ENCODE measurements around the gene VSIR.
A peak's percentile ranks its signal among the peaks of the same experiment; 100 is the strongest.

Gene VSIR

GRCh38 chr10:71727738-71728737, 45.3 kb downstream of the VSIR start:
- no peak for DNase-seq (ENCODE audit: low read depth in 2 of 2)

DNA sequence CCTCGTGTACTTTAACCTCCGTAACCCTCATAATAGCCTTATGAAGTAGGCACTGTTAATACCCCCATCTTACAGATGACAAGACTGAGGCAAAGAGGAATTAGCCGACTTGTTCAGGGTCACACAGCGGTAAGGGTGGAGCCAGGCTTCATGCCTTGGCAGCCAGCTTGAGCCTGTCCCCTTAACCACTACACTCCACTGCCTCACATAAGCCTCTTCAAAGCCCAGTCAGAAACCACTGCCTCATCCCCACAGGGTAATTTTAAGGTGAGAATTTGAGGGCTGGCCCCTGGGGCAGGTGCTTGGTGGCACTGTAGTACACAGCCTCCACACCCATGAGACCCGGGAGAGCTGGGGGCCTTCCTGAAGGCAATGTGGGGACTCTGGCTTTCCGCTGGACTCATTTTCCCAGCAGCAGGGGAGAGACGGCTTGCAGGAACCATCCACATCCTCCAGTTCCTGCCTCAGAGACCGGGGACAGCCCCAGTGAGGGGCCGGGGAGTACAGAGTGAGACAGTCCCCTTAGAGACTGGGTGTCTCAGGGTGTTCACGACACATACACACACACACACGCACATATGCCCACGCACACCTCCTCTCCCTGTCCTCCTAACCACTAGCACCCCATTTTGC, 46.1 kb downstream of the VSIR start:
- DNase-seq (ENCODE audit: low read depth in 2 of 2): peak in 1 of 2 donors; percentile 55

GRCh38 chr10:71726580-71727104, 46.7 kb downstream of the VSIR start:
- DNase-seq (ENCODE audit: low read depth in 2 of 2): peak; percentile 67 to 68

DNA sequence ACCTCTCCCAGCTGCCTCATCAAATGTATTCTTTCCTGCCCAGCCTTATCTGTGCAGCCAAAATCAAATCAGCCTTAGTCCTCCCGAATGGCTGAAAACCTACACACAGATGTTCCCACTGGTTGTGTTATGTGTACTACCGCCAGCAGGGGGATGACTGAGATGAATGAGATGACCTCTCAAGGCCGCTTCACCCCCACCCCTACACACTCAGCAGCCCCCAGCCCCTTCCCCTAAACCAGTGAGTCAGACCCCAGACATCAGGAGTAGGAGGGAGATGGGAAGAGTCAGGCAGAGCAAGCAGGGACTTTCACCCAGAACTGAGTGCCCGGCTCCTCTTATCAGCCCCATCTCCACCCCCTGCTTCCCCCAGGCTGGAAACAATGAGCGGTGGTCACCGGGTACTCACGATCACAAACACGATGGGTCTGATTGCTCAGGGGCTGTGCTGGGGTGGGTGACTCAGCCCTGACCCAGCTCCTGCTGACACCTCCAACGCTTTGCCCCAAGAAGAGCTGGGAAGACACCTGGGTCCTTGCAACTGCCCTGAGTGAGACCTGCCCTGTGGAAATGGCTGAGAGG, 47.2 kb downstream of the VSIR start:
- DNase-seq (ENCODE audit: low read depth in 2 of 2): peak; percentile 81 to 85

DNA sequence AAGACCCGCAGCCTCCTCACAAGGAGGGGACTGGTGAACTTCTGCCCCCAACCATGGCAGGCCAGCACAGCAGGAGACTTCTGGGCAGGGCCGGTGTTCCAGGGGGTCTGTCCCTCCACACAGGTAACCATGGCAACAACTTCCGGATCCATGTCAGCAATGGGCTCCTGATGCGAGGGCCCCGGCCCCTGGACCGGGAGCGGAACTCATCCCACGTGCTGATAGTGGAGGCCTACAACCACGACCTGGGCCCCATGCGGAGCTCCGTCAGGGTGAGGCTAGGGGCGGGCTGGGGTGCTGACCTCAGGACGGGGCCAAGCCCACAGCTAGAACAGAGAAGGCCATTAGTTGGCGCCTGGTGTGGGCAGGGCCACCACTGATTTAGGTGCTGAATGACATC, 48.1 kb downstream of the VSIR start:
- no peak for DNase-seq (ENCODE audit: low read depth in 2 of 2)

- DNase-seq (ENCODE audit: low read depth in 2 of 2): no peak
Measured at GRCh38 chr10:71724539-71724938, 48.8 kb downstream of the VSIR start.

- no peak for DNase-seq (ENCODE audit: low read depth in 2 of 2)
Measured at GRCh38 chr10:71723311-71723710, 50.0 kb downstream of the VSIR start.

DNA sequence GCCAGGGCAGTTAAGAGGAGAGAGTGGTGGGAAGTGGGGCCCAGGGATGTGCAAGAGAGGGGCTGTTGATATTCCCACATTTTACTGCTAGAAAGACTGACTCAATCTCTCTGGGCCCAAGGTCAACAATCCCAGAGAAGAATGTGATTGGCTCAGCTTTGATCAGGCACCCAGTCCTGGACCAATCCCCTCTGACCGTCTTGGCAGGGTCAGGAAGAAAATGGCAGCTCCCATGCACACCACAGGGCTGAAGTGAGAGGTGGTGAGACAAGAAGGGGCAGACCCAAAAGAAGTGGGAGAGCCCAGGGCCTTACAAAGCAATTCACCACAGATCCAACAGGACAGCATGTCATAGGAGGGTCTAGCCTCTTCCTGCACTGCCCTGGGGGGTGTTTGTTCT, 50.5 kb downstream of the VSIR start:
- no peak for DNase-seq (ENCODE audit: low read depth in 2 of 2)

DNA sequence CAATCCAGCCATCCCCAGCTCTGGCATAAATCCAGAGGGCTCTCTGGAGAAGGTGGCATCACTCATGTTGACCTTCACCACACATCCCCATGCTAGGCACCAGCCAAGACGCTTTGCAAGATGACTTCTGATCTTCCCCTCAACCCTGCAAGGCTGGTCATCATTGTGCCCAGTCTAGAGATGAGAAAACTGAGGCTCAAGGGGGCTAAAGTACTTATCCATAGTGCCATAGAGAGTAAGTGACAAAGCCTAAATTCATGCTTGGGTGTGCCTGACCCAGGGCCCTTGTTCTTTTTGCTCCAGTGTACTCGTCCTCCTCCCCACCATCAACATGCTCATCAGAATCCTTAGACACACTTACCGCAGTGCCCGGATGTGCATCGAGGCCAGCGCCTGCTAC, 52.0 kb downstream of the VSIR start:
- no peak for DNase-seq (ENCODE audit: low read depth in 2 of 2)

DNA sequence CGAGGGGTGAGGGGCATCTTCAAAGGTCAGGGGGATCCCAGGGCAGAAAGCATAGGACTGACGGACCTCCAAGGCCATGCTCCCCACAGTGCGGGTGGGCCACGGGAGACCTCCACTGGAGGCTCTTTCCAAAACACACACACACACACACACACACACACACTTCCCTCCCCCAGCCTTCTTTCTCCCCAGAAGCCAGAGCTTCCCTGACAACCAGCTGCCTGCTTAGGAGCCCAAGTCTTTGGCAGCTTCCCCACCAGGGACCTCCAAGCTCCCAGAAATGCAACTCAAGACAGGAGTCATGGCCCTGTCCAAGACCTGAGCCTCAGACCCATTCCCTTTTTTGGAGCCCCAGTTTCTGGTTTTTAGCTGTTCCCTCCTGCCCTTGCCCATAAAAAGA, 53.0 kb downstream of the VSIR start:
- DNase-seq (ENCODE audit: low read depth in 2 of 2): no peak

- no peak for DNase-seq (ENCODE audit: low read depth in 2 of 2)
Measured at GRCh38 chr10:71719464-71720201, 53.7 kb downstream of the VSIR start, which contains the start of gene C10orf105. C10orf105 (minus strand) TSS chr10:71719778; CDS start chr10:71716337, 3,441 bp downstream.

GRCh38 chr10:71719042-71719441, 54.3 kb downstream of the VSIR start:
- no peak for DNase-seq (ENCODE audit: low read depth in 2 of 2)

GRCh38 chr10:71718165-71718698, 55.1 kb downstream of the VSIR start:
- no peak for DNase-seq (ENCODE audit: low read depth in 2 of 2)

GRCh38 chr10:71717551-71717951, 55.8 kb downstream of the VSIR start:
- DNase-seq (ENCODE audit: low read depth in 2 of 2): no peak

- DNase-seq (ENCODE audit: low read depth in 2 of 2): no peak
Measured at GRCh38 chr10:71717056-71717455, 56.3 kb downstream of the VSIR start.

- no peak for DNase-seq (ENCODE audit: low read depth in 2 of 2)
Measured at GRCh38 chr10:71716426-71716825, 56.9 kb downstream of the VSIR start.

GRCh38 chr10:71715860-71716259, 57.5 kb downstream of the VSIR start:
- no peak for DNase-seq (ENCODE audit: low read depth in 2 of 2)

GRCh38 chr10:71715026-71715425, 58.3 kb downstream of the VSIR start:
- DNase-seq (ENCODE audit: low read depth in 2 of 2): no peak

DNA sequence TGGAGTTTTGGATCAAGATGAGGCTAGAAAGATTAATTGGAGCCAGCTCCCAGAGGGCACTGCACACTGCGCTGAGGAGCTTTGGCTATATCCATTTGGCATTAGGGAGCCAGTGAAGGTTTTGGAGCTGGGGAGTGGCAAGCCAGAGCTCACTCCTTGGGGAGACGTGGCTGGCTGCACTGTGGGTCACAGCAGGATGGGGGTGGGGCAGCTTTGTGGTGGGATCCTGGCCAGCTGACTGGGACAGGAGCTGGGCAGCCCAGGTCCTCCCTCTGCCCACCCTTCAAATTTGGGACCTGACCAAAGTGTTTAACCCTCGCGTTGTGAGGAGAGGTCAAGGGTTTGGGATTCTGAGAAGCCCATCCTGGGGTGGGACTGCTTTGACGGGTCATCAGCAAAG, 58.7 kb downstream of the VSIR start:
- no peak for DNase-seq (ENCODE audit: low read depth in 2 of 2)

DNA sequence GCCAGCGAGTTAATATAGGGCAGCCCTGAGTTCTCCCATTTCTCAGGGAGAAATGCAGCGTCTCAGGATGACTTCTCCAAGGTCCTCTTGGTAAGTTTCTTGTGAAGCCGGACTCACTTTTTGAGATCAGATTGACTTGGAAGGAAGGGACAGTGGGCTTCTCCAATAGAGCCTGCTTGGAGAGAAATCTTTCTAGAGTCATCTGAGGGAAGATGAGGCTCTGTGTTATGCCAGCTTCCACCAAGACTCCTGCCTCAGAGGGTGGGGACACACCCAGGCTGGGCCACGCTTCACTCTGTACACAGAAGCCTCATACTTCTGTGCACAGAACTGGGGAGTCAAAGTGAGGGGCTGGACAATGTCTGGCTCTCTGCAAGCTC, 59.3 kb downstream of the VSIR start:
- DNase-seq (ENCODE audit: low read depth in 2 of 2): no peak
